ENCODE results near the gene CBY2.
"Not testable (repeated sequence)": the region's sequence is repeated elsewhere in the genome, so short reads cannot be mapped to it uniquely, and the experiment has no call there.

CBY2 gene

GRCh38 chr13:45731455-45731854 lies 29.3 kb downstream of the CBY2 start:
- in situ Hi-C loops (cut with HindIII; ENCODE audit: low pct_unique_long_range_greater_than_20kb, low sequenced_read_pairs) = no loop called here
- no peak for TF ChIP-seq JUND (IDR thresholded peaks at IDR 0.05; ENCODE audit: low read depth)
- peak in 1 of 2 experiments; percentile 24 for DNase-seq (ENCODE audit: low read depth in 1 of 2, low spot score in 1 of 2)

- in situ Hi-C loops (cut with HindIII; ENCODE audit: low pct_unique_long_range_greater_than_20kb, low sequenced_read_pairs) = no loop called here
- DNase-seq (ENCODE audit: low read depth in 1 of 2, low spot score in 1 of 2) = no peak
- TF ChIP-seq JUND (IDR thresholded peaks at IDR 0.05; ENCODE audit: low read depth) = no peak
Observed at GRCh38 chr13:45732916-45733315, 30.8 kb downstream of the CBY2 start.

GRCh38 chr13:45733361-45733760 lies 31.2 kb downstream of the CBY2 start:
- in situ Hi-C loops (cut with HindIII; ENCODE audit: low pct_unique_long_range_greater_than_20kb, low sequenced_read_pairs) = no loop called here
- no peak for TF ChIP-seq JUND (IDR thresholded peaks at IDR 0.05; ENCODE audit: low read depth)
- no peak for DNase-seq (ENCODE audit: low read depth in 1 of 2, low spot score in 1 of 2)

- no peak for DNase-seq (ENCODE audit: low read depth in 1 of 2, low spot score in 1 of 2)
- in situ Hi-C loops (cut with HindIII; ENCODE audit: low pct_unique_long_range_greater_than_20kb, low sequenced_read_pairs) = no loop called here
- TF ChIP-seq JUND (IDR thresholded peaks at IDR 0.05; ENCODE audit: low read depth) = no peak
Observed at GRCh38 chr13:45737571-45738017, 35.5 kb downstream of the CBY2 start.

GRCh38 chr13:45742985-45743384 lies 40.9 kb downstream of the CBY2 start:
- TF ChIP-seq JUND (IDR thresholded peaks at IDR 0.05; ENCODE audit: low read depth) = no peak
- in situ Hi-C loops (cut with HindIII; ENCODE audit: low pct_unique_long_range_greater_than_20kb, low sequenced_read_pairs) = no loop called here
- no peak for DNase-seq (ENCODE audit: low read depth in 1 of 2, low spot score in 1 of 2)

DNA sequence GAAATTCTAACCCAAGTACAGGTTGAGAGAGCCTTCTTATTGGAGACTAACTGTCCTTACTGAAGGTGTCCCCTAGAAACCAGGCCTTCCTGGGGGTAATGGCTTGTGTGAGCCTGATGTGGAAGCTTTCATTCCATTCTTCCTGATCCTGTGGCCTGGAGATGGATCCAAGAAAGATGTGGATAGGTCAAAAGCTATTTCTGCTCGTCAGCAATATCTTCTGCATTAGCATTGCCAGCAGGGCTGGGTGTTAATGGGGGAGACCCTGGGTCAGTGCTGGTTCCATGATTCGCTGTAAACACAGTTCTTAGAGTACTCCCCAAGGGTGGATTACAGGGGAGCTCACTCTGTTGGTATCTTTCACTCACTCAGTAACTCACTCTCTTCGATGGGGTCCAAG lies 42.9 kb downstream of the CBY2 start:
- no peak for TF ChIP-seq JUND (IDR thresholded peaks at IDR 0.05; ENCODE audit: low read depth)
- in situ Hi-C loops (cut with HindIII; ENCODE audit: low pct_unique_long_range_greater_than_20kb, low sequenced_read_pairs) = no loop called here
- no peak for DNase-seq (ENCODE audit: low read depth in 1 of 2, low spot score in 1 of 2)

DNA sequence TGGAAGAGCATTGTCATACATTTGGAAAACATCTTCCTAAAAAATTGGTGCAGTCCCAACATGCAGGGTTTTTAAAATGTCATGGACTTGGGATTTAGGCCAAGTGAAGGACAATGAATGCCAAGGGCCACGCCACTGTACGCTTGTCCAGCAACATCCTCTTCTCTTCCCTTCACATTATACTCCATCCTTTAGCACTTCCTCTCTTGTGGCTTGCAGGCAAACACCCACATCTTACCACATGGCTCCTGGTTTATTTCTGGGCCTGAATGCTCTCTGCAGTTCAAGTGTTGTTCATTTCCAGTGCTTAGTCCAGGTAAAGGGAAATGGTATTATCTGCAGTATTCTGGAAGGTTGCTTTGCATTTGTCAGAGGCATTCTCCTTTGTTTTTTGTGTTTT lies 45.0 kb downstream of the CBY2 start:
- in situ Hi-C loops (cut with HindIII; ENCODE audit: low pct_unique_long_range_greater_than_20kb, low sequenced_read_pairs) = no loop called here

GRCh38 chr13:45748941-45749759 lies 47.0 kb downstream of the CBY2 start:
- in situ Hi-C loops (cut with HindIII; ENCODE audit: low pct_unique_long_range_greater_than_20kb, low sequenced_read_pairs) = no loop called here
- TF ChIP-seq JUND (IDR thresholded peaks at IDR 0.05; ENCODE audit: low read depth) = no peak
- no peak for DNase-seq (ENCODE audit: low read depth in 1 of 2, low spot score in 1 of 2)

More for the DNA sequence above, 45.0 kb downstream of the CBY2 start:
- DNase-seq (ENCODE audit: low read depth in 1 of 2, low spot score in 1 of 2) = no peak
- no peak for TF ChIP-seq JUND (IDR thresholded peaks at IDR 0.05; ENCODE audit: low read depth)

- no peak for TF ChIP-seq JUND (IDR thresholded peaks at IDR 0.05; ENCODE audit: low read depth)
- in situ Hi-C loops (cut with HindIII; ENCODE audit: low pct_unique_long_range_greater_than_20kb, low sequenced_read_pairs) = no loop called here
- no peak for DNase-seq (ENCODE audit: low read depth in 1 of 2, low spot score in 1 of 2)
Observed at GRCh38 chr13:45750566-45750965, 48.4 kb downstream of the CBY2 start.

DNA sequence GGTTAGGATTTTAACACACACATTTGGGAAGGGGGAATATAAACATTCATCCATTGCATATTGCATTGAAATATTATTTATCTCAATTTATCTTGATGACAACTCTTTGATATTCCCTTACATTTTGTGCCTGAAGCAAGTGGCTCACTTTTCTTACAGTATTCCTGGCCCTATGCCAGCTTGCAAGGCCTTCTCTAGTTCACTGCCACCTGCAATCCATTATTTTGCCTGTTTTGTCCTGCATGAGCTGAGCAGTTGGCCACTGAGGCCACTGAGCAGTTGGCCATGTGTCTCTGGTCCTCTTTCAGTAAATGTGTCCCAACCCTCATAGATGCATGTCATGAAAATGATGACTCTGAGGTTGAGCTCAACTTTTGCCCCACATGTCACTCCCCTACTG lies 49.8 kb downstream of the CBY2 start:
- no peak for TF ChIP-seq JUND (IDR thresholded peaks at IDR 0.05; ENCODE audit: low read depth)
- no peak for DNase-seq (ENCODE audit: low read depth in 1 of 2, low spot score in 1 of 2)
- in situ Hi-C loops (cut with HindIII; ENCODE audit: low pct_unique_long_range_greater_than_20kb, low sequenced_read_pairs) = no loop called here

- no peak for TF ChIP-seq JUND (IDR thresholded peaks at IDR 0.05; ENCODE audit: low read depth)
- in situ Hi-C loops (cut with HindIII; ENCODE audit: low pct_unique_long_range_greater_than_20kb, low sequenced_read_pairs) = no loop called here
- no peak for DNase-seq (ENCODE audit: low read depth in 1 of 2, low spot score in 1 of 2)
Observed at GRCh38 chr13:45752510-45752909, 50.4 kb downstream of the CBY2 start.

- in situ Hi-C loops (cut with HindIII; ENCODE audit: low pct_unique_long_range_greater_than_20kb, low sequenced_read_pairs) = not testable (repeated sequence)
Observed at GRCh38 chr13:45756498-45756897, 54.4 kb downstream of the CBY2 start.

GRCh38 chr13:45757589-45757988 lies 55.5 kb downstream of the CBY2 start:
- DNase-seq (ENCODE audit: low read depth in 1 of 2, low spot score in 1 of 2); in situ Hi-C loops (cut with HindIII; ENCODE audit: low pct_unique_long_range_greater_than_20kb, low sequenced_read_pairs): not testable (repeated sequence)

More at GRCh38 chr13:45756498-45756897, 54.4 kb downstream of the CBY2 start:
- DNase-seq (ENCODE audit: low read depth in 1 of 2, low spot score in 1 of 2) = not testable (repeated sequence)

DNA sequence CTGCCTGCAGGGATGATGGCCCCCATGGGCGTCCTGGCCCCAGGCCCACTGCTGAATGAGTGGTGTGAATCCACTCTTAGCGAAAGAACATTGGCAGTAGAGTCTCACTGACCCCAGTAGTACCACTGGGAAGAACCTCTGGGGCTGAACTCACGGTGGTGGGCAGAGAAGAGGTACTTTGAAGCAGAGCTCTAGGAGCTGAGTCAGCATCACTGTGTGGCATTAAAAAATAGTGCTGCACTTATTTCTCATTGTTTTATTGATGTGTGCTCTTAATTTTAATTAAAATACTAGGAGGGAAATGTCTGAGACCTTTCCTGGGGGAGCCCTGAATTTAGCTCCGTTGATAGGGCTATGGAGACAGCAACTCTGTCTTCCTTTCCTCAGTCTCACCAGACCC lies 61.3 kb downstream of the CBY2 start:
- TF ChIP-seq JUND (IDR thresholded peaks at IDR 0.05; ENCODE audit: low read depth) = no peak
- no peak for DNase-seq (ENCODE audit: low read depth in 1 of 2, low spot score in 1 of 2)
- in situ Hi-C loops (cut with HindIII; ENCODE audit: low pct_unique_long_range_greater_than_20kb, low sequenced_read_pairs) = no loop called here
